SIG-M5 (cell line): ENCODE data around the gene TMA7B.
"Not testable (repeated sequence)": the region's sequence is repeated elsewhere in the genome, so short reads cannot be mapped to it uniquely, and the experiment has no call there.

Experiments
- DNase-seq: peaks from one replicate; lab custom pipeline; 2025; lab: John Stamatoyannopoulos, UW

Gene TMA7B

DNA sequence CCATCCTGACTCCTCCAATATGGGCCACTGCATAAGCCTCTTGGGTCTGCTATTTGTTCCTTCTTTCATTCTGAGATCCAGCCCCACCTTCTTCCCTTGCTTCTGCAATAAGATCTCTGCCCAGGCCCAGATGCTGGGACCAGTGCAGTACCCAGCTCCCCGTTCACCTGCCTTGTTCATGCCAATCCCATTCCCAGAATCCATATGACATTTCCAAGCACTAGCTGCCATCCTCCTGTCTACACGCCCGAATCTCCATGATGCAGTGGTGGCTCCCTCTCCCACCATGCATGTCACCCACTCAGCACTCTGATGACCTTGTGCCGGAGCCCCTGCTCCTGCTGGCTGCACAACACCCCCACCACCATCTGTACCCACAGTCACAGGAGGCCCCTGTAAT lies 23.1 kb downstream of the TMA7B start:
- no peak for DNase-seq

DNA sequence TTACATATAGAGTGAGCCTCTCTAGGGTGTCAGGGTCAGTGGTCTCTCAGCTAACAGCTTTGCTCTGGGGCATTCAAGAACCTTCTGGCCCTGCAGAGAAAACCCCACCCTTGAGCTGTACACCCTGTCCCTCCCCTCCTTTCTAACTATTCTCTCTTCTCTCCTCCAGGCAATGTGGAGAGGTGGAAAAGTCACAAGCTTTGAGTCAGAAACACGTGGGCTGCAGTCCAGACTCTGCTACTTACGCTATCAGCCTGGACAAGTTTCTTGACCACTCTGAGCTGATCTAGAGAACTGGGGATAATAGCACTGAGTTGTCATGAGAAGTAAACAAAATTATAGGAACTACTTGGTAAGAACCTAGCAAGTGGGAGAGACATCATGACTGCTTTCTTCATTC lies 23.8 kb downstream of the TMA7B start:
- DNase-seq, result no peak

DNA sequence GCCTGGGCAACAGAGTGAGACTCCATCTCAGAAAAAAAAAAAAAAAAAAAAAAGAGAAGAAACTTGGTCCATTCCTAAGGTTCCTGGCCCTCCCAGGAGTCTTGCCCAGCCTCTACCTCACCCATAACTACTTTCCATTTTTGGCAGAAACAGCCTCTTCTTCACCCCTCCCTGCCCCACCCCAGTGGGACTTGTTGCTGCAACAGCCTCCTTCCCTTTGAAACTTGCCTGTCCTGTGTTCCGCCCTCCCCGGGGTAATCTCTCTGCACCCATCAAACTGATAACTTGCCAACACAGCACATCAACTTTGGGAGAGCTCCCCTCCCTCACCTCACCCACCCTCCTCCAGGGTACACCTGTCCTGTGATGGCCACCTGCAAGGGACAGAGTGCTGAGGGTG lies 24.5 kb downstream of the TMA7B start:
- DNase-seq, result no peak

DNA sequence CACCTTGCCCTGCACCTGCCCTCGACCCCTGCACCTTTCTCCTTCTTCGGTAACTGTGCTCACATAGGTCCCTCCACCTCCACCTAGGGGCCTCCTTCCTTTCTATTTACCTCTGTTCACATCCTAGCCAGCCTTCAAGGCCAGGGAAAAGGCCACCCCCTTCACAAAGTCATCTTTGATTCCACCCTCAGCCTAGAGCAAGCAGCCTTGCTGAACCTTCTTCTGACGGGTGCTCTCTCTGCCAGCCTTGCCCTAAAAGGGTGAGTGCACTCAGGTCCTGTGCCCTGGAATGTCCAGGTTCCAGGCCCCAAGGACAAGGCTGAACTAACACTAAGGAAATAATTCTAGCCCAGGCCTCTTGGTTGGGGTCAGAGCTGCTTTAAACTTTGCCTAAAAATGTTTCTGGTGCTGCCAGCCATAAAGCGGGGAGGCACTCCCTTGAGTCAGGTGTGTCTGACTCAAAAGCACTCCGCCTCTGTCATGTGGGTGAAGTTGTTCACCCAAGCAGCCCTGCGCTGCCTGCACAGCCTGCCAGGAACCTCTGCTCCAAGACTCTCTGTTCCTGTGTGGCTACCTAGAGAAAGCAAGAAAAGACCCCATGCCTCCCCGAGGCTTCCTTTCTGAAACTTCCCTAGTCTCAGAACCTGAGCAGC lies 25.3 kb downstream of the TMA7B start:
- DNase-seq, result no peak

DNA sequence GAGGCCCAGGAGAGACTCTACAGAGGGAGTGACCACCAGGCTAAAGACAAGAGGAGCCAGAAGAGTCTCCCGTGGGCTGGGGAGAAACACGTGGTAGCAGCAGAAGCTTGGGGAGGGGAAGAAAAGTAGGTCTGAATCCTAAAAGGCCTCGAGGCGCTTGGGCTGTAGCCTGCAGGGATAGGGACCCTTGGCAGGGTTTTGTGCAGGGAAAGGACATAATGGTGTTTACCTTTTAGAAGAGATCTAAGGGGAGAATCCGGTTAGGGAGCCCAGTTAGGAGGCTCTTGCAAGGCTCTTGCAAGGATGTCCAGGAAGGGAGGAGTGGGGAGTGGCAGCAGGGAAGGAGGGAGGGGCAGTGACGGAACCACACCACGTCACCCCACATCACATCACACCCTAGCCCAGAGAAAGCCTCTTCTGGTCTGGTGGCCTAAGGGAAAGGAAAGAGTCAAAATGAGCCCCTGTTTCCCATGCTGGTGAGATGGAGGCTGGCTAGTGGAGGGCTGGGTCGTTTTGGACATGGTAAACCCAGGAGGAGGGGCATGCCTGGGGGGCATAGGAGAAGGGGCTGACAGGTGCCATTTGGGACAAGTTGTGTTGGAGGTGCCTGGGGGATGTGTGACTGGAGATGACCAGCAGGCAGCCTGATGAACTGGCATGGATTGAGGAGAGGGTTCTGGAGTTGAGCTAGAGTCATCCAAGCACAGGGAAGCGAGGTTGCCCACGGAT lies 28.4 kb downstream of the TMA7B start:
- no peak for DNase-seq

DNA sequence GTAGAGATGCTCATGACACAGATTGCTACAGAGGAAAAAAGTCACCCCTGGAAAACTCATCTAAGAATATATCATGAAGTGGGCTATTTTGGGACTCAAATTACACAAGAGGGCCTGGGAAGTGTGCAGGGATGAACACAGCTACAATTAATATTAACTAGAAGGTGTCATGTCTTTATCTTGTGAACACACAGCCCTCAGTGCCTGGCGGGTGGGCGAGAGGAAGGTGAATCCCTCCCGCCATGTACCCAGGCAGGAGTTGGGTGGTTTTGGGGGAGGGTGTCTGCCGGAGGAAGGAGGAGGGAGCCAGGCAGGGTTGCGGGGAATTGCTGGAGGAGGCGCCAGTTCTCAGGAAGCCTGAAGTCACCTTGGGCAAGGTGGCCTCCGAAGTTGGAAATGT lies 29.4 kb downstream of the TMA7B start:
- no peak for DNase-seq

DNA sequence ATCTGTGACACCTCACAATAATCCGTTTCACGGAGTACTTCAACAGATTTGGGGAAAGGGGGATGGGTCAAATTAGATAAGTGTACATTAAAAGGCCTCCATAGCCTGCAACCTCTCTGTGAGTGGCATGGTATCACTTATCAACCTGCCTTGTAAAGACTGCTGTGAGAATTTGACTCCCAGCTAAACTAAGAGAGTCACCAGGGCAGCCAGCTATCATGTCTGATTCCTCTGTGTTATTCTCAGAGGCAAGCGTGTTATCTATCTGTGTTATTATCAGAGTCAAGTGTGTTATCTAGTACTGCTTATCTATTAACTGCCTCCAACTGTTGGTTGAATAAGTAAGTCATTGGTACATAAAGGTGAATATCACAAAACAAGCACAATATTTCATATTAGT lies 30.5 kb downstream of the TMA7B start:
- DNase-seq, result no peak

DNA sequence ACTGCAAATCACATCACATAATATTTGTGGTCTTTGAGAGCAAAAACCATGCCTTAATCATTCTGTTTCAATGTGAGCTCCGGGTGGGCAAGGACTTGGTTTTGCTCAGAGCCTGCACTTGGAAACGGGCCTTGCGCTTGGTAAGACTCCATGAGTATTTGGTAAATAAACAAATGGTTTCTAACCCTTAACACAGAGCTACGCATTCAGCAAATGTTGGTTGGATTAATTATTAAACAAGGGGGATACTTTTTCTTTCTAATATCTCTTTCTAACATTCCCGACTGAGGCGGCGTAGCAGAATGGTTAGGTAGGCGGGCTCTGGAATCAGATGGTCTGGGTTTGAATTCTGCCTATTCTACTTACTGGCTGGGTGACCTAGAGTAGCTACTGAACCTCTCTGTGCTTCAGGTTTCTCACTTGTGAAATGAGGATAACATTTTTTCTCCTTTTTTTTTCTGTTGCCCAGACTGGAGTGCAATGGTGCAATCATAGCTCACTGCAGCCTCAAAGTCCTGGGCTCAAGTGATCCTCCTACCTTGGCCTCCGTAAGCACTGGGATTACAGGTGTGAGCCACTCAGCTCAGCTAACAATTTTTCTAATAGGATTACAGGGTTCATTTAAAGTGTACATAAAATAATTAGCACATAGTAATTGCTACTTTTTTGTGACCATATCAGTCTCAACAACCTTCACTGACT lies 31.1 kb downstream of the TMA7B start:
- no peak for DNase-seq

DNA sequence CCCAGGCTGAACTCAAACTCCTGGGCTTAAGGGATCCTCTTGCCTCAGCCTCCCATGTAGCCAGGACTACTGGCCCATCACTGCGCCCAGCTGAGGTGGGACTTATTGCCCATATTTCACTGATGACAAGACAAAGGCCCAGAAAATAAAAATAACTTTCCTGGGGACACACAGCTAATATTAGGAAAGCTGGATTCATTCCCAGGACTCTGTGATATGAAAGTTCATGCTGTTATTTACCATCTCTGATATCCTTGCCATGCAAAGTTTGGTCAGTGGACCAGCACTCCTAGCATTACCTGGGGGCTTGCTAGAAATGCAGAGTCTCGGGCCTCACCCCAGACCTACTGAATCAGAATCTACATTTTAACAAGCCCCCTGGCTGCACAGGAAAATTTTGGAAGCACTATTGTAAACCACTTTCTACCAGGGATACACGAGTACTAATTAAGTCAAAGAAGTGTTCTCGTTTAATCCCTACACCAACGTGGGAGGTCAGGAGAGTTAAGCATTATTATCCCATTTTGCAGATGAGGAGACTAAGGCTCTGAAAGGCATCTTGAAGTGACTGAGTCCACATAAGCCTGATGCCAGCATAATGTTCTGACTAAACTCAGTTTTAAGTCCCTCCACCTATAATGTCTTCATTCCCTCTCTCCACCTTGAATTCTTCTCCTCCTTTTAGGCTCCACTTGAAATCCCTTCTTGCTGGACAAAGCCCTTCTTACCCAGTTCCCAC lies 32.1 kb downstream of the TMA7B start:
- no peak for DNase-seq

DNA sequence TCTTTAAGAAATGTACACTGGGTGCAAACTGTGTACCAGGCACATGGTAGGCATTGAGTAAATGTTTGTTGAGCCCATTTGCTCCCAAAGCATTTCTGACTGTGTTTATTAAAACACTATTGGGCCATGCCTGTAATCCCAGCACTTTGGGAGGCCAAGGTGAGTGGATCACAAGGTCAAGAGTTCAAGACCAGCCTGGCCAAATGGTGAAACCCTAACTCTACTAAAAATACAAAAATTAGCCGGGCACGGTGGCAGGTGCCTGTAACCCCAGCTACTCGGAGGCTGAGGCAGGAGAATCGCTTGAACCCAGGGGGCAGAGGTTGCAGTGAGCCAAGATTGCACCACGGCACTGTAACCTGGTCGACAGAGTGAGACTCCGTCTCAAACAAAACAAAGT lies 32.7 kb downstream of the TMA7B start:
- DNase-seq, result not testable (repeated sequence)

DNA sequence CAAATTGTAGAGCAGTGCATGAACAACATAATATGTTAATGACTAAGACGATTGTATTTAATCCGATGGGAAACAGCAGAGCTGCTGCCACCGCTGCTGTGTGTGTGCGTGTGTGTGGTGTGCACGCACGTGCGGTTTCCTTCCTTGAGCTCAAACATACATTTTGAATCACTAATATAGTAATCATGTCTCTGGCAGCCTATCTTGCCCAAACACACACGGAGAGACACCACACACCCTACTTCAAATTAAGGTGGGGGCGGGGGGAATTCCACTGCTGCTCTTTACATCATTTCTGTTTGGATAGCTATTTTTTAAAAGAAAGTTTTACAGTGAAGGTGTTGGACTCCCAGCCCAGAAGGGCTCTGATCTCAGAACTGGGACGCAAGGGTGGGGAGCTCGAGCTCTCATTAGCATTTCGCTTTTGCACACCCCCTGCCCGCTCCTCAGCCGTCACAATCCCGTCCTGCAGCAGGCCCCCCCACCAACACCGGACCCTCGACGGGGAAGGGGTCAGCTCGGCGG lies 33.9 kb downstream of the TMA7B start:
- no peak for DNase-seq

DNA sequence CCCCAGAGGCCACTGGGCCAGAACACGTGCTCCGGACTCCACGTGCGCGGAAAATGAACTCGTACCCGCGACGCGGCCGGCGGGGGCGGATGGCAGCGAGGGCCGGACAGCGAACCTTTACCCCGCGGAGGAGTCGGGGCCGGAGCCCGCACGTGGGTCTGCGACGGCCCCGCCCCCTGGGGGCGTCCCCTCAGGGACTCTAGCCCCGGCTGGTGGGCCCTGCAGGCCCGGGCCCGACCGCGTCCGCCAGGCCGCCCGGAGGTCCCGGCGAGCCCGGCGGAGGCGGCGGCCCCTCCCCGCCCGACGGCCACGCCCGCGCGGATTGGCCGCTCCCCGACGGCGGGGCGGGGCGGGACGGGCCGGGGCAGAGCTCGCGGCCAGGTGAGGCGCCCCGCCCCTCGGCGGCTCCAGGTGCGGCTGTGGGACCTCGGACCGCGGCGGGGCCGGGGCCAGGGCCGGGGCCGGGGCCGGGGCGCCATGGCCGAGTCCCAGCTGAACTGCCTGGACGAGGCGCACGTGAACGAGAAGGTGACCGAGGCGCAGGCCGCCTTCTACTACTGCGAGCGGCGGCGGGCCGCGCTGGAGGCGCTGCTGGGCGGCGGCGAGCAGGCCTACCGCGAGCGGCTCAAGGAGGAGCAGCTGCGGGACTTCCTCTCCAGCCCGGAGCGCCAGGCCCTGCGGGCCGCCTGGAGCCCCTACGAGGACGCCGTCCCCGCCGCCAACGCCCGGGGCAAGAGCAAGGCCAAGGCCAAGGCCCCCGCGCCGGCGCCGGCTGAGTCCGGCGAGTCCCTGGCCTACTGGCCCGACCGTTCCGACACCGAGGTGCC lies 34.6 kb downstream of the TMA7B start, which contains the start of gene FAM83F:
FAM83F (plus strand) TSS at position 389 of the 827 bp plus-strand sequence; CDS start at position 478, 89 bp downstream.
- DNase-seq, result no peak

DNA sequence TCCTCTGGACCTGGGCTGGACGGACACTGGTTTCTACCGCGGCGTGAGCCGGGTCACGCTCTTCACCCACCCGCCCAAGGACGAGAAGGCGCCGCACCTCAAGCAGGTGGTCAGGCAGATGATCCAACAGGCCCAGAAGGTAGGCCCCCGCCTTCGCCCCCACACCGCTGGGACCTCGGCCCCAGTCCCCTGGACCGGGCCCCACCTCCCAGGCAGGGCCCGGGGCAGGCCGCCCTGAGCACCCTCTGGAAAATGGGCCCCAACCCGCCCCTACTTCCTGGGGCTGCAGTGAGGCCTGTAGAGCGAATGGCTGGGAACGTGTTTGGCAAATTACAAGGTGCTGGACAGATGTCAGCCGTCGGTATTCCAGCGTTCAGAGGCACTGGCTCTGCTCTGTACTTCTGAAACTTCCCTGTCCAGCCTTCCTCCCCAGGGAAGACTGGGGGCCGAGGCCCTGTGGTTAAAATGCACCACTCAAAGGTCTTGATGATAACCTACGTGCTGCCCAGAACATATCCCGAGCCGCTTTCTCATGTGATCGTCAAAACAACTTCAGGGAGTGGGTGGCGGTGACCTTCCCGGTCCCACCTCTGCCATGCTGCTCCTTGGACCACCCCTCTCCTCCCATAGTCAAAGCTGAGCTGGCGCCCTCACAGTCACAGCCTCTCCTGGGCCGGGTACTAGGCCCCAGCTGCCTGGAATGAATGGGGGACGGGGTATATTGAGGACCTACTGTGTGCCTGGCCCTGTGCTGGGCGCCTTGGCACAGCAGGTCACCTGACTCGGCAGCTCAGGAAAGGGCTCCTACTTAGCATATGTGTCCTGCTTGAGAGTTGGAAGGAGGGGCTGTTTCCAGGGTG lies 35.4 kb downstream of the TMA7B start:
- no peak for DNase-seq

DNA sequence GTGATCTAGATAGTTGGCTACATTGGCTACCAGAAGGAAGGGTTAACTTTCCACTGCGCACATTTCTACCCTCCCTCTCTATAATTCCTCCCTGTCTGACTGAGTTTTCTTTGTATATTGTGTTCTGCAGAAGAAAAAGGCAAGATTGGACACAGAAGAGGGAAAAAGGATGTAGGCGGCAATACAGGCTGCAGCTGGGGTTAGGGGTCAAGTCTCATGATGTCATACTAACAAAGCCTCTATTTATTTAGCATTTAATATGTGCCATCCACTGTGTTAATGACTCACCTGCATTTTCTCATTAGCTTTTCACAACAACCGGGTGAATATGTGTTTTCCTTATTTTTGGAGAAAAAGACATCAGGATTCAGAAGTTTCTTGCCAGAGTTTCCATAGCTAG lies 36.5 kb downstream of the TMA7B start:
- DNase-seq, result no peak

DNA sequence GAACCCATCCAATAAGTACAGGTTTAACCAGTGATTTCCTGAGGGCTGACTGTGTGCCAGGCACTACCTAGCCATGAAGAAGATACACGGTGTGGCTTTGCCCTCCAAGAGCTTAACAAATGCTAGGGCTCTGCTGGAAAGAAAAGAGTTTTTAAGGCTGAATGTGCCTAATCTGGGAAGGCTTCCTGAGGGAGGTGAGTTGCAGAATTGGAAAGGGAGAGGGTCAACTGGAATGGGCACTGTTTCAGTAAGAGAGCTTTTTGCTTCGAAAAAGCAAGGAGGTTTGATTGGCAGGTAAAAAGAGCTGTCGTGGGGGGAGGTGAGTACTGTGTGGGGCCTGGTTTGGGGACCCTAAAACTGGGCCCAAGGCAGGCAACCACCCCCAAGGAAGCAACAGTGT lies 37.2 kb downstream of the TMA7B start:
- no peak for DNase-seq

DNA sequence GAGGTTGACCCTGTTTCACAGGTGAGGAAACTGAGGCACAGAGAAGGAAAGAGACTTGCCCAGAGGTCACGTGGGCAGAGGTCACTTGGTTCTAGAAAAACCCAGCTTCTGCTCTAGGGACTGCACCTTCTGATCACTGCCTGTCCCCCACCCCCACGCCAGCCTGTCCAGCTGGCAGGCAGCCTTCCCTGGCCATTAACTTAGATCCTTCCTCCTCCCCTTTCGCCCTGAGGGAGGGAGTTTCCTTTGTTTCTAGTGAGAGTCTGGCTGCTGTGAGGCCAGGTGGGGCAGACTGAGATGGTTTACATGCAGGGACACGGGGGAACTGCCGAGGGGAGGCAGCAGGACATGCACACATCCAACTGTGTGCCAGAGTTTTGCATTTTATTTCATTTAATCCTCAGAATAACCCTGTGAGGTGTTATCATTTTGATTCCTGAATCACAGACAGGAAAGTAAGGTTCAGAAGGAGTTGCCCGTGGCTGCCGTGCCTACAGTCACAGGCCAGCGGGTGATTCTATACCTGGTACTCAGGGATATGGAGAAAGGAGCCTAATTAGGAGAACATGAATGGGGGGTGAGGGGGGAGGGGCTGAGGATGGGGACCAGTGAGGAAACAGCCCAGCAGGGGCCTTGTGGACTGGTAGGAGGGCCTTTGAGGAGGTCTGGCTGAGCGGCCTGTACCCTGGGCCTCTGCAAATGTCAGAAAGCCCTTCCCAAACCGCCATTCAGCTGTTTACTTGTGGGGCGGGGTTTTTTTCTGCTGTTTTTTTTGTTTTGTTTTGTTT lies 37.9 kb downstream of the TMA7B start:
- no peak for DNase-seq

DNA sequence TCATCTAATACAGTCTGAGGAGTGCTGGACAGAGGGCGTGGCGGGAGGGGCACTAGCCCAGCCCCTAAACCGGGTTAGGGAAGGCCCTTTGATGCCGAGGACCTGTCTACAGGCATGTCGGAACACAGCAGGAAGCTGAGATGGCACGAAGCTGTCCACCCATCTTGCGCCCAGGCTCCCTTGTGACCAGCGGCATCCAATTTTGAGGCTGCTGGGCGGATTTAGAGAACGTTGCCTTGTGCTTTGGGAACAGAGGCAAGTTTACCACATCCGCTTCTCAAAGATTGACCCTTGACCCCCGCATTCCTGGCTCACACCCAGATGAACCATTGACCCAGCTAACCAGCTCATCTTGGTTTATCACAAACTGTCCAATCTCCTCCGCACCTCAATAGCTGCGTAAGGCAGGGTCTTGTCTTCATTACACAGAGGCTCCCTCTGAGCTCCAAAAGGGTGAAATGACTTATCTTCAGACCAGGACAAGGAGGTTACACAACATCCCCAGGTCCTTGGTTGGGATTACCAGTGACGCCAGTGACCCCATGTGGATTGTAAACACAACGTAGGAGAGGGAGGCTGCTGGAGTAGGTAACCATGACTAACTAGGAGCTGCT lies 39.1 kb downstream of the TMA7B start:
- DNase-seq, result no peak

DNA sequence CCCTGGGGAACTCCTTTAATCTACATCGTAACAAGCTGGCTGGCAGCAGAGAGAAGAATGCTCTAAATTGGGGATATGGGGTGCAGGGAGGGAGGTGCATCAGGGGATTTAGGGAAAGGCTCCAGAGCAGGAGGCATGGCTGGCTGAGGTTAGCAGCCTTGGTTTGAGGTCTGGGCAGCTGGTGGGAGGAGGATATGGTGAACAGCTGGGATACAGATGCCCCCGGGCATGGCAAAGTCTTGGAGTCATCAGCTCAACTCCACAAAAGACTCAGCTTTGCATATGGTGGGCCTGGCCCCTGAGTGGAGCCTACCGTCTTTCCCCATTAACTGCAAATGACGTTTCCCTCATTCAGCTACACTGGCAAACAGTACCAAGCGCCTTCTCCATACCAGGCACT lies 40.0 kb downstream of the TMA7B start:
- DNase-seq, result no peak

DNA sequence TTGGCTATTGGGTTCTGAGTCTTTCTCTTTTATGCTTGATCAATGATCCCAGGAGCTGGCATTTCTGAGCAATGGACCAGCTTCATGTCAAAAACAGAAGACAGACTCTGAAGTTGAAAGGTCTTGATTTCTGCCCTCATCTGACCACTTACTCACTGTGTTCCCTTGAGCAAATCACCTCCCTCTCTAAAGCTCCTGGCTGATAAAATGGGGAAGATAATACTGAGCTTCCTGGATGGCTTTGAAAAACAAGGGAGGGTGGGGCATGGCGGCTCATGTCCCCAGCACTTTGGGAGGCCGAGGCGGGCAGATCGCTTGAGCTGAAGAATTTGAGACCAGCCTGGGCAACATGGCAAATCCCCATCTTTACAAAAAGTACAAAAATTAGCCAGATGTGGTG lies 40.9 kb downstream of the TMA7B start:
- DNase-seq, result no peak
